Fibroblast of peridontal ligament (primary cell): Measurements from ENCODE around the gene PGAM2.

Experiments used
- DNase-seq: peaks from one replicate; pipeline ENCODE4 v3.0.0-alpha.2; 2010; ENCODE audit errors: extremely low read depth

Gene PGAM2

DNA sequence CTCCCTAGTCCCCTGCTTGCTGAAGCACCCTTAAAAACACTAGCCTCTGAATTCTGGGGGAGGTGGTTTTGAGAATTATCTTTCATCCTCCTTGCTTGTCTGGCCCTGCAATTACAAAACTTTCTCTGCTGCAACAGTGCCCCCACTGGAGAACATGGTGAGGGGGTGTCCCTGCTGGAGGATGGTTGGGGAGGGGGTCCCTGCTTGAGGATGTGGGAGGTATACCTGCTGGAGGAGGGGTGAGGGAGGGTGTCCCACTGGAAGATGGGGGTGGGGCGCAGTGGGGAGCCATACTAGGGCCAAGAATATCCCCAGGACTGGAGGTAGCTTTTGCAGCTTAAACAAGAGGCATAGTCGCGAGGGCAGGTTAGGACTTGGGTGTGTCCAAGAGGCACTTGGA is 20.2 kb upstream of the PGAM2 start:
- no peak for DNase-seq

DNA sequence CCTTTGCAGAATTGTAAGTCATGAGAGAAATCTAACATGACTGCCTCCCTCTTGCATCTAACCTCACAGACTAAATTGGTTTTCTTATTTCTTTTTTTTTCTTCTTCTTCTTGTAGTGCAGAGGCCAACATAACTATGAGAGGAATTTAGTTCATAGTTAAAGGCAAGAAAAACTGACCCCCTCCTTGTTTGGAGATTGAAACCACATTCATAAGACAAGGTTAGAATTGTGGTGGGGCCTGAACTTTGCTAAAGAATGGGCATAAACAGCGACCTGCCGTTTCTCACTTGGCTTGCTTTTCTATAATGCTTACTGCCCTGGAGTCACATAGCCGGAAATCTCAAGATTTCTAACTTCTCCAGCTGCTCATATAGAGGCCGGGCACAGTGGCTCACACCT is 19.3 kb upstream of the PGAM2 start:
- DNase-seq: peak; percentile 78

DNA sequence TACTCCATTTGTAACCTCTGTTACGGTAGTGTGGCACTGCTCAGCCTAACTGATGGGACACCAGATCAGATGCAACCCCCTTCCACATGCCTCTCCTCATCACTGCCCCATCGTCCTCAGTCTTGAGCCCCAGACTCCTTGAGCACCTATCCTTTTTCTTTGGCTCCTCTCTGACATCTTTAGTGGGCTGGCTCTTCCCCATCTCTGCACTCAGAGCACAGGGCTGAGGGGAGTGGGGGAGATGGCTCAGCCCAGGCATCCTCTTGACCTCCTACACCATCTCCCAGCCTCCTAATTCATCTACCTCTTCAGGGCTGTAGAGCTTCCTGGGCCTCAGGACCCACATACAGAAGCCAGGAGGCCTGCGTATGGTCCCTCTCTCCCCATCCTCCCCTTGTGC is 18.4 kb upstream of the PGAM2 start:
- DNase-seq: no peak

- DNase-seq: peak; percentile 98
Measured at GRCh38 chr7:44082541-44083207, 17.3 kb upstream of the PGAM2 start.

- no peak for DNase-seq
Measured at GRCh38 chr7:44081266-44081748, 15.9 kb upstream of the PGAM2 start.

DNA sequence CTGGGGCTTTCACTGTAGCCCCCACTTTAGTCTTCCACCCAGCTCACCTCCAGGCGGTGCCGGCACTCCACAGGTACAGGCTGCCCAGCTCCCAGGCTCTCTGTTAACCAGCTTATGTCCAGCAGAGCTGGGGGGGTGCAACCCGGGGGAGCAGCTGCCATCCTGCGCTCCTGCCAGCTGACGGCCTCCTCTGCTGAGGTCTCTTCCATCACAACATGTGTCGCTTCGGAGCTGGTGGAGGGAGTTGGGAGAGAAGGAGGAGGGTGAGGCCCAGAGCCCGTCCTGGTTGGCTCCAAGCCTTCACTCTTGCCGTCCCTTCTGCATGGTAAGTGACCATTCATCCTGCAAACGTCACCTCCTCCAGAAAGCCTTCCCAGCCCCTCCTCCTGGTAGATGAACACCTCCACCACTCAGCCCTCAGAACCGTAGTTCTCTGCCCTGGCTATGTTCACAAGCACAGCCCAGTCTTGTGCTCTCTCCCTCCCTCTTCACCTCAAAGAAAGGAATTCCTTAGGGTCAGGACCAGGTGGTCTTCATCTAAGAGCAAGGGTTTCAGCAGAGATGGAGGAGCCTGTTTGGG is 15.4 kb upstream of the PGAM2 start:
- no peak for DNase-seq

DNA sequence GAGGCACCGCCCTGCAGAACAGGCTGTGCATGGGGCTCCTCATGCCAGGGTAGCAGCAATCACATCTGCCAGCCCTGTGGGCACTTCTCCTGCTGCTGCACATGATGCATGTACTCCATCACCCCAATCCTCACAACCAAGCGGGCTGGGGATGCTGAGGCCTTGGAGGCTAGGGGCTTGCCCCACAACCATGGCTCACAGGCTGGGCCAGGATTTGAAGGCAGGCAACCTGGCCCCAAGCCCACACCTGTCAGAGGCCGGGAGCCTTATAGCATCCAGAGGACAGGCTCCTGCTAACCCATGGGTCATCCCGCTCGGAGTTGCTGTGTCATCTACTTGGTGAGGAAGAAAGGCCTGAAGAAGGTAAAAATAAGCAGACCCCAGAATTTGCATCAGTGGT is 14.8 kb upstream of the PGAM2 start:
- no peak for DNase-seq

DNA sequence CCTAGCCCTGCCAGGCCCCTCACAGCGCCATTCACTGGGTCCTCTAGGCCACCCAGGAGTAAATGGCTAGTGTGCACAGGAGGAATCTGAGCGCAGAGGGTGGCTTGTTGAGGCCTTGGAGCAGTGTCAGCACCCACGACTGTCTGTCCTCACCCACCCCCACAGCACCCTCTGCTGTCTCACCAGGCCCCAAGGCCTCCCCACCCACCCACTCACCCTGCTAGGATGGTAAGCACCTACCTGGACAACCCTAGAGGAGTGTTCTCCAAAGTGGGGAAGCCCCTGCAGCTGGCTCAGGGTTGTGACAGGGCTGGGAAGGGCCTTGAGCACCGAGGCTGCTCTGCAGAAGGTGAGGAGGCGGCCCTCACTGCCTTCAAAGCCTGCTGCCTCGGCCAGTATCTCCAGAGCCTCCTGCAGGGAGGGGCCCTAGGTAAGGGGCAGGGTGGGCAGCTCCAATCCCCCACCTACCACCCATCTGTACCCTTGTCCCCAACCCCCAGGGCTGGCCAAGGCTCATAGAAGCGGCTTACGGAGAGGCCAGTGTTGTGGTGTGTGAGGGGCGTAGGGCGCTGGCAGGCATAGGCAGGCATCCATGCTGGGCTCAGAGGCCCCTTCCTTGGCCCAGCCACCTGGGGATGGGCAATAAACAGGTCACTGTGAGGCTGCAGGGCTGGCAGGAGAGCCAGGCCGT is 14.1 kb upstream of the PGAM2 start:
- no peak for DNase-seq

DNA sequence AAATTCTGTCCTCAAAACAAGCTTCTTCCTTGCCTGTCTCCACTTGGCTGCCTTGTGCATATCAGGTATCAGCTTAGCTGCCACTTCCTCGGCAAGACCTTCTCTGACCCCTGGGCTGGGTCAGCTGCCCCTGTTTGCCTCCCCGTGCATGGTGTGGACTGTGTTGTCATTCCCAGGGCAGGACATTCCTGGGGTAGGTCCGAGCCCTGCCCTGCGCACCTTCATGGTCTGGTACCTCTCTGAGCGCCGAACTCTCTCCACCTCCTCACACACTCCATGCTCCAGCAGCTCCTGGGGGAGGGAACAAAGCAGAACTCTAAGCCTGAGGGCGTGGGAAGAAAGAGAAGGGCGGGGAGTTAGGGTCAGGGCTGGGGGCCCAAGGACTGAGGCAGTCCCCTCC is 13.2 kb upstream of the PGAM2 start:
- no peak for DNase-seq

GRCh38 chr7:44077681-44078091 is 12.3 kb upstream of the PGAM2 start:
- no peak for DNase-seq

DNA sequence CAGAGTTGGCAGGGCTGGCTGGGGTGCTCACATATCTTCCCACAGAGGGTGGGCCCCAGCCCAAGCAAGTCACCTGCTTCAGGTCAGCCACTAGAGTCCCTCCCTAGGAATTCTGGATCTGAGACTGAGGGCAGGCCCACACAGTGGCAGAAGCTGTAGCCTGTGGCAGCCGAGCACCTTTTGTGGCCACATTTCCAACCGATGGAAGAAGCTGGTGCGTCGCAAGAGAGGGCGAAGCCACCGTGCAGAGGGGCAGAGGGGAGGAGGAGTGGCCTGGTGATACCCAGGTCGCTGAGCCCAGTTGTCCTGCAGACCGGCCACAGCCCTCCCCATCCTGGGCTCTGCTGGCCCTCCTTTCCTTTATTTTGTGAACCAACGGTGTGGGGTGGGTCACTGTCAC is 11.7 kb upstream of the PGAM2 start:
- DNase-seq: no peak

DNA sequence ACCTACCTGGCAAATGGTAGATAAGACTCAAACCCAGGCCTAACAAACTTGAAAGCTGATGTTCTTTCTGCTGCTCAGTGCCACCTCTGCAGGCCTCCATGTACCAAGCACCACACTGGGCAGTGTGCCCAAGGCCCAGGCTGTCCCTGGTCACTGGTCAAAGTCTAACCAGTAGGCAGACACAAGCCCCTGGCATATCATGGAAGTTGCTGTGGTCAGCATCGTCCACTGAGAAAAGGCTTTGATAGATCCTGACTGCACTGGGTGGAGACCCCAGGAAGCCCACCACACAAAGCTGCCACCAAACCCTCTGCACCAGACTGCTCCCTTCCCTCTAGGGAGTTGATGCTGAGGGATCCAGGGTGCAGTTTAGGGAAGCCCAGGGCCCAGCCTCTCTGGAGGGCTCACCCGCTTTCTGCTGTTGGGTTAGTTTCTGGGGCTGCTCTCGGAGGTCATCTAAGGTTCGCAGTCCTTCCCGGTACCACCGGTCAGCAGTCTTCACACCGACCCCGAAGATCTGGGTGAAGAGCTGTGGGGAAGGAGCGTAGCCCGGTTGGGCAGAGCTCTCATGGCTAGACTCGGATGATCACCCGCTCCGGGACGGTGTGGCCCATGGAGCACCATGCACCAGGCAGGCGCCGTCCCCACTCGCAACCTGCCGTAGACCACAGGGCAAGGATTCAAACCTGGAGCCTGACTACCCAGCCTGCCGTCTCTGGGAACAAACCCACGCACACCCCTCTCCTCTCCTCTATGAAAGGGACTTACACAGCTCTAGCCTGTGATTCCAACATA is 10.9 kb upstream of the PGAM2 start:
- DNase-seq: no peak

- no peak for DNase-seq
Measured at GRCh38 chr7:44075296-44076075, 10.1 kb upstream of the PGAM2 start.

DNA sequence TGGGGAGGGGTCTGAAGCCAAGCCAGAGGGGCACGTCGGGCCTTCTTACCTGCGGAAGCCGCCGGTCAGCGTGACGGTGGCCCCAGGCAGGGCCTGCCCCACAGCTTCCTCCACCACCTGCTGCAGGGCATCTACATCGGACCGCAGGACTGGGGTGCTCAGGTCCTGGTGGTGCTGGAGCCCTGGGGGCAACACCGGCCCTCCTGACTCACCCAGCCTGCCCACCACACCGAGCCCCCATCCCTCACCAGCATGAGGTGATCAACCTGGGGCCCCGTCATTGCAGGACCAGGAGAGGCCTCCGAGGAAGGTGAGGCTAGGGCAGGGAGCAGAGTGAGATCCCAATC is 9.0 kb upstream of the PGAM2 start:
- no peak for DNase-seq

DNA sequence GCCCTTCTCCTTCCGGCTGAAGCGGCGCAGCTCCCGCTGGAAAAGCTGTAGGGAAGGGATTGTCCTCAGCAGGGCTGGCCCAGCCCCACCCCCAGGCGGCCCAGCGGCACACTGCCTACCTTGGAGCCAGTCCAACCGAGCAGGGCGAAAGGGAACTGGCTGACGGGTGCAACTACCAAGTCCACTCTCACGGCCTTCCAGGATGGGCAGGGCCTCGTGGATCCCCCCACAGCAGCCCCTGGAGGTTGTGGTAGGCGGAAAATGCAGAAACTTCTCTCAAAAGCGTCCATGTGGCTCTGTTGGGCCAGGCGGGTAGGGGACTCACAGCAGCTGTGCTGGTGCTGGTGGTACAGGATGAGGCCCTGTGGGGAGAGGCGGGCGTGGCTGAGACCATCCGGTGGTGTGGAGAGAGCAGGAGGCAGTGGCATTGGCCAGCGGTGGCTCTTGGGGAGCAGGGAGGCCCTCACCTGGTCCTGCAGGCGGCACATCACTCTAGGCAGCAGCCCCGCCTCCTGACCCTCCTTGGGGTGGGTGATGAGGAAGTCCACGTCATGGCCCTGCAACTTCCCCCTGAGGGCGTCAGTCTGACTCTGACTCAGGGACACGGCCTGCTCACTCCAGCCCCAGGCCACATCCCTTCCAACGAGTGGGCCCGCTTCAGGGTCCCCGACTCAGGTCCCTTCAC is 8.4 kb upstream of the PGAM2 start:
- DNase-seq: no peak

GRCh38 chr7:44072364-44073231 is 7.2 kb upstream of the PGAM2 start:
- DNase-seq: peak; percentile 79

DNA sequence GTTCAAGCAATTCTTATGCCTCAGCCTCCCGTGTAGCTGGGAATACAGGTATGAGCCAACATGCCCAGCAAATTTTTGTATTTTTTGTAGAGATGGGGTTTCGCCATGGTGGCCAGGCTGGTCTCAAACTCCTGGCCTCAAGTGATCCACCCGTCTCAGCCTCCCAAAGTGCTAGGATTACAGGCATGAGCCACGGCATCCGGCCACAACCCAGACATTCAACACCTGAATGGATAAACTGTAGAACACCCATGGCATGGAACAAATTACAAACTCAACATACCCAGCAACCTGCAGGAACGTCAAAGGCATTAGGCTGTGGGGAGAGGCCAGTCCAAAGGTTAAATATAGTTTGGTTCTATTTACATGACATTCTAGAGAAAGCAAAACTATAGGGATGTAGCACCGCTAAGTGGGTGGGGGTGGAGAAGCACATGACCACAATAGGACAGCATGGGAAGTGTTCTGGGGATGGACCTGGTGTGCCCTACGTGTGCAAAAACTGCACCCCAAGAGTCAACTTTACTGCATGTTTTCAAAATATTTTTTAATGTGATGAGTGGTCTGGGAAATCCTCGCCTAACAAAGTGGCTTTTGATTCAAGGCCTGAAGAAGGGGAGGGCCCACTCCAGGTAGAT is 6.5 kb upstream of the PGAM2 start:
- no peak for DNase-seq

- DNase-seq: no peak
Measured at GRCh38 chr7:44068054-44068453, 2.7 kb upstream of the PGAM2 start.

GRCh38 chr7:44067064-44067951 is 1.9 kb upstream of the PGAM2 start:
- no peak for DNase-seq
